Measurements from ENCODE around the gene OBSL1.

Gene OBSL1

GRCh38 chr2:219571311-219572236 is at the start of gene OBSL1:
OBSL1 (minus strand) TSS chr2:219571539; CDS start chr2:219571232, 307 bp downstream.
- TF ChIP-seq YY1 (IDR thresholded peaks at IDR 0.05; ENCODE audit: low read depth) (no peak), MAX (IDR thresholded peaks at IDR 0.05) (no peak), TAF1 (IDR thresholded peaks at IDR 0.05; ENCODE audit: low read depth) (peak; percentile 41; the same call in 1 of the 2 replicates)

GRCh38 chr2:219620546-219620945 is 49.2 kb upstream of the OBSL1 start:
- no peak for TF ChIP-seq YY1 (IDR thresholded peaks at IDR 0.05; ENCODE audit: low read depth)
- TF ChIP-seq ZBTB7A (IDR thresholded peaks at IDR 0.05; ENCODE audit: low read depth), result no peak
- no peak for TF ChIP-seq MAX (IDR thresholded peaks at IDR 0.05)

GRCh38 chr2:219619235-219619634 is 47.9 kb upstream of the OBSL1 start:
- TF ChIP-seq RAD21 (IDR thresholded peaks at IDR 0.05; ENCODE audit: low read depth) (no peak), FOXM1 (IDR thresholded peaks at IDR 0.05; ENCODE audit: borderline replicate concordance, low read depth) (no peak), TCF12 (IDR thresholded peaks at IDR 0.05; ENCODE audit: low read depth) (no peak), CEBPB (IDR thresholded peaks at IDR 0.05) (no peak), EP300 (IDR thresholded peaks at IDR 0.05; ENCODE audit: borderline replicate concordance) (no peak), ZBTB7A (IDR thresholded peaks at IDR 0.05; ENCODE audit: low read depth) (no peak), USF1 (IDR thresholded peaks at IDR 0.05) (no peak)

- TF ChIP-seq YY1 (IDR thresholded peaks at IDR 0.05; ENCODE audit: low read depth) (no peak), MAX (IDR thresholded peaks at IDR 0.05) (no peak), RAD21 (IDR thresholded peaks at IDR 0.05; ENCODE audit: low read depth) (no peak), EP300 (IDR thresholded peaks at IDR 0.05; ENCODE audit: borderline replicate concordance) (no peak), TEAD4 (IDR thresholded peaks at IDR 0.05) (no peak), CEBPB (IDR thresholded peaks at IDR 0.05) (no peak), USF1 (IDR thresholded peaks at IDR 0.05) (no peak), CREB1 (IDR thresholded peaks at IDR 0.05; ENCODE audit: low read depth) (no peak), TCF12 (IDR thresholded peaks at IDR 0.05; ENCODE audit: low read depth) (no peak), ZBTB7A (IDR thresholded peaks at IDR 0.05; ENCODE audit: low read depth) (no peak), NFIC (IDR thresholded peaks at IDR 0.05) (no peak), TAF1 (IDR thresholded peaks at IDR 0.05; ENCODE audit: low read depth) (no peak), EGR1 (IDR thresholded peaks at IDR 0.05) (no peak), FOXM1 (IDR thresholded peaks at IDR 0.05; ENCODE audit: borderline replicate concordance, low read depth) (no peak), REST (IDR thresholded peaks at IDR 0.05; ENCODE audit: low read depth) (no peak)
Measured at GRCh38 chr2:219618733-219619122, 47.4 kb upstream of the OBSL1 start.

GRCh38 chr2:219616550-219616949 is 45.2 kb upstream of the OBSL1 start:
- TF ChIP-seq EP300 (IDR thresholded peaks at IDR 0.05; ENCODE audit: borderline replicate concordance) (no peak), EGR1 (IDR thresholded peaks at IDR 0.05) (no peak), TEAD4 (IDR thresholded peaks at IDR 0.05) (no peak), CEBPB (IDR thresholded peaks at IDR 0.05) (no peak), REST (IDR thresholded peaks at IDR 0.05; ENCODE audit: low read depth) (no peak), ZBTB7A (IDR thresholded peaks at IDR 0.05; ENCODE audit: low read depth) (no peak), RAD21 (IDR thresholded peaks at IDR 0.05; ENCODE audit: low read depth) (no peak), TAF1 (IDR thresholded peaks at IDR 0.05; ENCODE audit: low read depth) (no peak), FOXM1 (IDR thresholded peaks at IDR 0.05; ENCODE audit: borderline replicate concordance, low read depth) (no peak), YY1 (IDR thresholded peaks at IDR 0.05; ENCODE audit: low read depth) (no peak), CREB1 (IDR thresholded peaks at IDR 0.05; ENCODE audit: low read depth) (no peak), USF1 (IDR thresholded peaks at IDR 0.05) (no peak), TCF12 (IDR thresholded peaks at IDR 0.05; ENCODE audit: low read depth) (no peak), MAX (IDR thresholded peaks at IDR 0.05) (no peak), NFIC (IDR thresholded peaks at IDR 0.05) (no peak)
